Measurements from ENCODE around the gene RMDN3.

RMDN3 gene

GRCh38 chr15:40693904-40694687, 61.0 kb downstream of the RMDN3 start:
- DNase-seq (ENCODE audit: low spot score): no peak

GRCh38 chr15:40691737-40692136, 63.3 kb downstream of the RMDN3 start:
- no peak for DNase-seq (ENCODE audit: low spot score)

GRCh38 chr15:40688932-40689799, 65.9 kb downstream of the RMDN3 start:
- DNase-seq (ENCODE audit: low spot score): no peak

Data from hepatic stellate cell (primary cell).